Keratinocyte (primary cell): ENCODE measurements around the gene GSDMA.

Experiments used
- CTCF ChIP-seq, 3 experiments: IDR thresholded peaks in 1 of 3; conservative IDR thresholded peaks in 1 of 3; optimal IDR thresholded peaks in 1 of 3; 2 replicates in 2 of 3; 3 replicates in 1 of 3; pipeline versions ENCODE3 to v1.5.1; 2011; ENCODE audit warnings: low read length in 3 of 3, mild to moderate bottlenecking in 3 of 3, moderate library complexity in 2 of 3, control low read depth in 1 of 3, inconsistent platforms in 1 of 3; ENCODE audit not compliant: insufficient read depth in 2 of 3; ENCODE audit errors: extremely low read depth in 1 of 3
- EZH2 ChIP-seq: IDR thresholded peaks from one replicate; pipeline ENCODE4 v1.6.1; 2012; ENCODE audit warnings: inconsistent platforms, mild to moderate bottlenecking, low read length, moderate library complexity

- TF ChIP-seq CTCF (optimal IDR thresholded peaks at IDR 0.05 in 1 of 3, IDR thresholded peaks at IDR 0.05 in 1 of 3, conservative IDR thresholded peaks at IDR 0.05 in 1 of 3; ENCODE audit: extremely low read depth in 1 of 3, insufficient read depth in 2 of 3, low read length in 3 of 3) (no peak), EZH2 (no peak)
Observed at GRCh38 chr17:40025559-40025958, 62.8 kb downstream of the GSDMA start.
